Stomach (tissue), 4 donors: ENCODE data around the gene NELFB.

ENCODE experiments used
- CTCF ChIP-seq, 7 experiments: fragments of 450-650 bp in 4 of 7; fragments of 200-600 bp in 3 of 7; sonication (generic) in 3 of 7; IDR thresholded peaks; one replicate each; pipeline ENCODE4 v1.5.1; 2016 to 2019; ENCODE audit warnings: antibody characterized with exemption in 7 of 7, control low read depth in 2 of 7, mild to moderate bottlenecking in 1 of 7
- EP300 ChIP-seq: sonication (generic); formaldehyde crosslinking; IDR thresholded peaks from one replicate; pipeline ENCODE4 v1.6.1; 2017; ENCODE audit warnings: antibody characterized with exemption
- POLR2A ChIP-seq, 4 donors: fragments of 450-650 bp; IDR thresholded peaks; one replicate each; pipeline ENCODE4 v1.6.1; 2016; ENCODE audit warnings: antibody characterized with exemption in 4 of 4, control low read depth in 2 of 4, mild to moderate bottlenecking in 1 of 4, moderate library complexity in 1 of 4
- POLR2AphosphoS5 ChIP-seq, 3 donors: sonication (generic); formaldehyde crosslinking; IDR thresholded peaks; one replicate each; pipeline ENCODE4 v1.6.1; 2016; ENCODE audit warnings: antibody characterized with exemption in 3 of 3

GRCh38 chr9:137295238-137295811, 40.2 kb downstream of the NELFB start:
- TF ChIP-seq CTCF (IDR thresholded peaks at IDR 0.05) (peak in 3 of 7 experiments; percentile 33 to 92 (median 73)), POLR2A (IDR thresholded peaks at IDR 0.05) (no peak), EP300 (no peak), POLR2AphosphoS5 (IDR thresholded peaks at IDR 0.05) (no peak)
